ENCODE results near the gene DENND6B. TPM values are rescaled to one million over a fixed set of nuclear protein-coding genes. Genes with fewer than 3 reads are reported as not detected.

The DENND6B gene
- total and polyA plus RNA-seq, 2 of the 13 experiments (the other 11 are each of a cell fraction or from before 2014, with no cell fraction given) = 0.95 to 3.8 TPM

GRCh38 chr22:50293441-50294318 lies 33.1 kb downstream of the DENND6B start (continued):
- TF ChIP-seq SMC3 (IDR thresholded peaks at IDR 0.05; ENCODE audit: low read length) (no peak), FOXM1 (CRISPR knock-in tag; IDR thresholded peaks at IDR 0.05) (no peak), KDM2A (CRISPR knock-in tag; IDR thresholded peaks at IDR 0.05; ENCODE audit: borderline replicate concordance, low read depth) (peak; percentile 58; the same call in 1 of the 2 replicates), PCBP2 (optimal IDR thresholded peaks at IDR 0.05; ENCODE audit: low read depth, low read length, poor library complexity, severe bottlenecking) (no peak), SIN3A (IDR thresholded peaks at IDR 0.05; ENCODE audit: borderline replicate concordance, low read depth, low read length) (peak; percentile 60; the same call in 1 of the 2 replicates), ZMAT5 (CRISPR knock-in tag; IDR thresholded peaks at IDR 0.05; ENCODE audit: borderline replicate concordance, low read depth) (no peak), ARID5B (CRISPR knock-in tag; IDR thresholded peaks at IDR 0.05) (peak; percentile 65; the same call in 1 of the 2 replicates), ZNF563 (CRISPR knock-in tag; IDR thresholded peaks at IDR 0.05) (peak; percentile 76; the same call in 1 of the 2 replicates), SRSF9 (IDR thresholded peaks at IDR 0.05; ENCODE audit: borderline replicate concordance, insufficient read depth, low read depth, low read length, poor library complexity, severe bottlenecking) (no peak), ZZZ3 (CRISPR knock-in tag; IDR thresholded peaks at IDR 0.05; ENCODE audit: borderline replicate concordance) (peak; percentile 67; the same call in 1 of the 2 replicates), ZNF629 (CRISPR knock-in tag; conservative IDR thresholded peaks at IDR 0.05) (peak; percentile 45; the same call in 1 of the 2 replicates), ZNF781 (CRISPR knock-in tag; IDR thresholded peaks at IDR 0.05; ENCODE audit: borderline replicate concordance, not compliant biosample characterization) (no peak), ZSCAN25 (CRISPR knock-in tag; IDR thresholded peaks at IDR 0.05) (peak; percentile 61), MAF1 (CRISPR knock-in tag; IDR thresholded peaks at IDR 0.05; ENCODE audit: borderline replicate concordance) (no peak), ZNF598 (CRISPR knock-in tag; IDR thresholded peaks at IDR 0.05; ENCODE audit: borderline replicate concordance) (no peak; the same call in 1 of the 2 replicates), CBX5 (CRISPR knock-in tag; IDR thresholded peaks at IDR 0.05; ENCODE audit: borderline replicate concordance) (no peak), NFYC (CRISPR knock-in tag; IDR thresholded peaks at IDR 0.05) (no peak; the same call in 1 of the 2 replicates), ZSCAN22 (CRISPR knock-in tag; IDR thresholded peaks at IDR 0.05) (no peak)
- TF ChIP-seq, protein P1, sequence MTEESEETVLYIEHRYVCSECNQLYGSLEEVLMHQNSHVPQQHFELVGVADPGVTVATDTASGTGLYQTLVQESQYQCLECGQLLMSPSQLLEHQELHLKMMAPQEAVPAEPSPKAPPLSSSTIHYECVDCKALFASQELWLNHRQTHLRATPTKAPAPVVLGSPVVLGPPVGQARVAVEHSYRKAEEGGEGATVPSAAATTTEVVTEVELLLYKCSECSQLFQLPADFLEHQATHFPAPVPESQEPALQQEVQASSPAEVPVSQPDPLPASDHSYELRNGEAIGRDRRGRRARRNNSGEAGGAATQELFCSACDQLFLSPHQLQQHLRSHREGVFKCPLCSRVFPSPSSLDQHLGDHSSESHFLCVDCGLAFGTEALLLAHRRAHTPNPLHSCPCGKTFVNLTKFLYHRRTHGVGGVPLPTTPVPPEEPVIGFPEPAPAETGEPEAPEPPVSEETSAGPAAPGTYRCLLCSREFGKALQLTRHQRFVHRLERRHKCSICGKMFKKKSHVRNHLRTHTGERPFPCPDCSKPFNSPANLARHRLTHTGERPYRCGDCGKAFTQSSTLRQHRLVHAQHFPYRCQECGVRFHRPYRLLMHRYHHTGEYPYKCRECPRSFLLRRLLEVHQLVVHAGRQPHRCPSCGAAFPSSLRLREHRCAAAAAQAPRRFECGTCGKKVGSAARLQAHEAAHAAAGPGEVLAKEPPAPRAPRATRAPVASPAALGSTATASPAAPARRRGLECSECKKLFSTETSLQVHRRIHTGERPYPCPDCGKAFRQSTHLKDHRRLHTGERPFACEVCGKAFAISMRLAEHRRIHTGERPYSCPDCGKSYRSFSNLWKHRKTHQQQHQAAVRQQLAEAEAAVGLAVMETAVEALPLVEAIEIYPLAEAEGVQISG (CRISPR knock-in tag; IDR thresholded peaks at IDR 0.05) = peak; percentile 91
- TF ChIP-seq, protein P2, sequence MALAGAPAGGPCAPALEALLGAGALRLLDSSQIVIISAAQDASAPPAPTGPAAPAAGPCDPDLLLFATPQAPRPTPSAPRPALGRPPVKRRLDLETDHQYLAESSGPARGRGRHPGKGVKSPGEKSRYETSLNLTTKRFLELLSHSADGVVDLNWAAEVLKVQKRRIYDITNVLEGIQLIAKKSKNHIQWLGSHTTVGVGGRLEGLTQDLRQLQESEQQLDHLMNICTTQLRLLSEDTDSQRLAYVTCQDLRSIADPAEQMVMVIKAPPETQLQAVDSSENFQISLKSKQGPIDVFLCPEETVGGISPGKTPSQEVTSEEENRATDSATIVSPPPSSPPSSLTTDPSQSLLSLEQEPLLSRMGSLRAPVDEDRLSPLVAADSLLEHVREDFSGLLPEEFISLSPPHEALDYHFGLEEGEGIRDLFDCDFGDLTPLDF (CRISPR knock-in tag; IDR thresholded peaks at IDR 0.05) = peak; percentile 71; the same call in 1 of the 2 replicates

Measured in HepG2 (cell line).